Measurements from ENCODE around the gene TMEM100.

DNA sequence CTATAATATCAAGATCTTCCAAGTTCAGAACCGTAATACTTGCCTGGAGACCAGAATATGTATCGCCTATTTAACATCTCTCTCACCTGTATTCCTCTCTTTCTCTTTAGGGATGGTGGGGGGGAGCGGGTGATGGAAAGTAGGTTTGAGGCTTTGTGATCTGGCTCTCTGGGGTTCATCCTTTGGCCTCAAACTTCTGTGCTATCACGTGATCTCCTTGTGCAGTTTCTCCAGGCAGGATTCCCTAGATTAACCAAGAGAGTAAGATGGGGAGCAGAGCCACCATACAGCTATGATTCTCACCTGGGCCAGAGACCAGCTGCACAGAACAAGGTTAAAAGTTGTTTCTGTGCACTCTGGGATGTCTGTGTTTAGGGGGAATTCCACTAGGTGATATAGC, 5.2 kb downstream of the TMEM100 start:
- no peak for TF ChIP-seq CTCF (IDR thresholded peaks at IDR 0.05; ENCODE audit: poor library complexity, severe bottlenecking)
- TF ChIP-seq, protein P1, sequence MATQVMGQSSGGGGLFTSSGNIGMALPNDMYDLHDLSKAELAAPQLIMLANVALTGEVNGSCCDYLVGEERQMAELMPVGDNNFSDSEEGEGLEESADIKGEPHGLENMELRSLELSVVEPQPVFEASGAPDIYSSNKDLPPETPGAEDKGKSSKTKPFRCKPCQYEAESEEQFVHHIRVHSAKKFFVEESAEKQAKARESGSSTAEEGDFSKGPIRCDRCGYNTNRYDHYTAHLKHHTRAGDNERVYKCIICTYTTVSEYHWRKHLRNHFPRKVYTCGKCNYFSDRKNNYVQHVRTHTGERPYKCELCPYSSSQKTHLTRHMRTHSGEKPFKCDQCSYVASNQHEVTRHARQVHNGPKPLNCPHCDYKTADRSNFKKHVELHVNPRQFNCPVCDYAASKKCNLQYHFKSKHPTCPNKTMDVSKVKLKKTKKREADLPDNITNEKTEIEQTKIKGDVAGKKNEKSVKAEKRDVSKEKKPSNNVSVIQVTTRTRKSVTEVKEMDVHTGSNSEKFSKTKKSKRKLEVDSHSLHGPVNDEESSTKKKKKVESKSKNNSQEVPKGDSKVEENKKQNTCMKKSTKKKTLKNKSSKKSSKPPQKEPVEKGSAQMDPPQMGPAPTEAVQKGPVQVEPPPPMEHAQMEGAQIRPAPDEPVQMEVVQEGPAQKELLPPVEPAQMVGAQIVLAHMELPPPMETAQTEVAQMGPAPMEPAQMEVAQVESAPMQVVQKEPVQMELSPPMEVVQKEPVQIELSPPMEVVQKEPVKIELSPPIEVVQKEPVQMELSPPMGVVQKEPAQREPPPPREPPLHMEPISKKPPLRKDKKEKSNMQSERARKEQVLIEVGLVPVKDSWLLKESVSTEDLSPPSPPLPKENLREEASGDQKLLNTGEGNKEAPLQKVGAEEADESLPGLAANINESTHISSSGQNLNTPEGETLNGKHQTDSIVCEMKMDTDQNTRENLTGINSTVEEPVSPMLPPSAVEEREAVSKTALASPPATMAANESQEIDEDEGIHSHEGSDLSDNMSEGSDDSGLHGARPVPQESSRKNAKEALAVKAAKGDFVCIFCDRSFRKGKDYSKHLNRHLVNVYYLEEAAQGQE (IDR thresholded peaks at IDR 0.05; ENCODE audit: borderline replicate concordance): no peak
- TF ChIP-seq RAD21 (conservative IDR thresholded peaks at IDR 0.05): no peak
- no peak for TF ChIP-seq POLR2AphosphoS5 (IDR thresholded peaks at IDR 0.05)
- TF ChIP-seq EP300 (conservative IDR thresholded peaks at IDR 0.05; ENCODE audit: poor library complexity, severe bottlenecking): no peak
- no peak for TF ChIP-seq MXI1 (conservative IDR thresholded peaks at IDR 0.05; ENCODE audit: poor library complexity, severe bottlenecking)
